GM12878 (cell line): ENCODE measurements around the gene GPM6B. TPM values are rescaled to one million over a fixed set of nuclear protein-coding genes. Genes with fewer than 3 reads are reported as not detected.
A peak's percentile ranks its signal among the peaks of the same experiment; 100 is the strongest.

ENCODE experiments used
- CEBPZ ChIP-seq: fragments of 150-350 bp; IDR thresholded peaks from 2 replicates; pipeline ENCODE4 v1.6.1; 2016; ENCODE audit warnings: low read depth, low read length
- CREB1 ChIP-seq: IDR thresholded peaks from 2 replicates; pipeline ENCODE4 v1.6.1; 2012; ENCODE audit warnings: low read depth, mild to moderate bottlenecking, inconsistent platforms
- CUX1 ChIP-seq: IDR thresholded peaks from 2 replicates; pipeline ENCODE4 v1.6.1; 2012; ENCODE audit warnings: improper control_type of control experiment, low read depth, low read length; ENCODE audit not compliant: insufficient replicate concordance
- E2F8 ChIP-seq: fragments of 450-650 bp; IDR thresholded peaks from 2 replicates; pipeline ENCODE4 v1.6.1; 2018; ENCODE audit warnings: mild to moderate bottlenecking, low read depth, moderate library complexity; ENCODE audit not compliant: partially characterized antibody
- IRF3 ChIP-seq: fragments of 450-650 bp; IDR thresholded peaks from 2 replicates; pipeline ENCODE4 v1.6.1; 2014; ENCODE audit warnings: mild to moderate bottlenecking
- IRF5 ChIP-seq: fragments of 450-650 bp; IDR thresholded peaks from 2 replicates; pipeline ENCODE4 v1.6.1; 2017; ENCODE audit warnings: borderline replicate concordance
- JUNB ChIP-seq: IDR thresholded peaks from 2 replicates; pipeline ENCODE4 v1.6.1; 2016; ENCODE audit warnings: antibody characterized with exemption, mild to moderate bottlenecking
- POLR2AphosphoS5 ChIP-seq: IDR thresholded peaks from 2 replicates; pipeline ENCODE4 v1.6.1; 2011; ENCODE audit warnings: mild to moderate bottlenecking, low read length, inconsistent platforms
- SMC3 ChIP-seq: IDR thresholded peaks from 2 replicates; pipeline ENCODE4 v1.6.1; 2011; ENCODE audit warnings: low read length, improper control_type of control experiment, borderline replicate concordance
- USF2 ChIP-seq: IDR thresholded peaks from 2 replicates; pipeline ENCODE4 v1.6.1; 2011; ENCODE audit warnings: low read depth, low read length, improper control_type of control experiment, borderline replicate concordance
- ZNF622 ChIP-seq: fragments of 450-650 bp; IDR thresholded peaks from 2 replicates; pipeline ENCODE4 v1.6.1; 2017; ENCODE audit warnings: mild to moderate bottlenecking, inconsistent platforms
- ZSCAN29 ChIP-seq: fragments of 450-650 bp; IDR thresholded peaks from 2 replicates; pipeline ENCODE4 v1.6.1; 2017; ENCODE audit warnings: mild to moderate bottlenecking, moderate library complexity
- ZZZ3 ChIP-seq: IDR thresholded peaks from 2 replicates; pipeline ENCODE4 v1.6.1; 2011; ENCODE audit warnings: low read depth; ENCODE audit not compliant: control insufficient read depth, insufficient read length
- polyA plus RNA-seq, 11 experiments: library from polyadenylated mRNA; depleted of rRNA in 4 of 11; unstranded in 6 of 11; stranded (reverse) in 5 of 11; fragments of >200 nt; fragmentation: Nextera tagmentation in 4 of 11; fragmentation: Illumina TruSeq in 1 of 11; extraction: Ambion mirVana in 4 of 11; extraction: Trizol in 1 of 11; gene quantifications; 1 replicate in 1 of 11; 2 replicates in 10 of 11; pipeline versions ENCODE4 v1.2.1 to v1.2.3, GENCODE V29; 2011 to 2016; ENCODE audit warnings: inconsistent platforms in 2 of 11, missing spikeins in 2 of 11, low read depth in 1 of 11
- total RNA-seq, 4 experiments: library from RNA; depleted of rRNA in 3 of 4; stranded (reverse); fragments of >200 nt in 3 of 4; fragmentation: Illumina TruSeq in 1 of 4; extraction: Trizol in 1 of 4; gene quantifications; 2 replicates each; pipeline versions ENCODE4 v1.2.1 to v1.2.3, GENCODE V29; 2013 to 2021

The GPM6B gene
- total and polyA plus RNA-seq, 10 of the 15 experiments (the other 5 are each of a cell fraction or from before 2014, with no cell fraction given), result 0.01 to 2.6 (median 0.37) TPM; not detected in 2

GRCh38 chrX:13761606-13762414 is 55.1 kb downstream of the GPM6B start (continued):
- no peak for TF ChIP-seq E2F8
- TF ChIP-seq CEBPZ, result no peak
- no peak for TF ChIP-seq ZNF622
- no peak for TF ChIP-seq USF2
- TF ChIP-seq IRF3, result no peak
- peak; percentile 80 for TF ChIP-seq JUNB
- TF ChIP-seq CUX1, result no peak
- no peak for TF ChIP-seq IRF5
- TF ChIP-seq SMC3, result peak; percentile 12; the same call in 1 of the 2 replicates
- TF ChIP-seq CREB1, result no peak
- no peak for TF ChIP-seq POLR2AphosphoS5
- TF ChIP-seq ZSCAN29, result no peak
- no peak for TF ChIP-seq ZZZ3
